Endothelial cell of umbilical vein (primary cell): Measurements from ENCODE around the gene USP36.

ENCODE experiments used
- CTCF ChIP-seq, 2 donors: IDR thresholded peaks; 1 replicate in 1 of 2; 2 replicates in 1 of 2; pipeline ENCODE4 v1.5.1; 2011; ENCODE audit warnings: low read length in 2 of 2, mild to moderate bottlenecking in 2 of 2, moderate library complexity in 2 of 2, control low read depth in 1 of 2, inconsistent platforms in 1 of 2, low read depth in 1 of 2; ENCODE audit not compliant: insufficient read depth in 1 of 2; ENCODE audit errors: extremely low read depth in 1 of 2
- EZH2 ChIP-seq: IDR thresholded peaks from 2 replicates; pipeline ENCODE4 v1.6.1; 2012; ENCODE audit warnings: borderline replicate concordance, low read depth, mild to moderate bottlenecking, moderate library complexity, low read length, inconsistent platforms; ENCODE audit not compliant: severe bottlenecking
- FOS ChIP-seq: IDR thresholded peaks from 2 replicates; pipeline ENCODE4 v1.6.1; 2011; ENCODE audit warnings: mild to moderate bottlenecking, low read length, moderate library complexity, borderline replicate concordance; ENCODE audit not compliant: insufficient read depth
- JUN ChIP-seq: IDR thresholded peaks from 2 replicates; pipeline ENCODE4 v1.6.1; 2011; ENCODE audit warnings: borderline replicate concordance, low read depth; ENCODE audit not compliant: insufficient read length, insufficient read depth
- MAX ChIP-seq: IDR thresholded peaks from 2 replicates; pipeline ENCODE4 v1.6.1; 2011; ENCODE audit not compliant: insufficient read depth, insufficient read length
- MYC ChIP-seq: IDR thresholded peaks from one replicate; pipeline ENCODE4 v1.6.1; 2011; ENCODE audit warnings: mild to moderate bottlenecking, low read depth, low read length
- POLR2A ChIP-seq: IDR thresholded peaks from 2 replicates; pipeline ENCODE4 v1.6.1; 2012; ENCODE audit warnings: low read depth, mild to moderate bottlenecking, control low read depth, low read length
- POLR2AphosphoS5 ChIP-seq: IDR thresholded peaks from 2 replicates; pipeline ENCODE4 v1.6.1; 2012; ENCODE audit warnings: low read depth, mild to moderate bottlenecking, control low read depth, low read length, moderate library complexity; ENCODE audit not compliant: insufficient read depth

GRCh38 chr17:78822552-78822951 is 18.1 kb downstream of the USP36 start:
- TF ChIP-seq CTCF (IDR thresholded peaks at IDR 0.05; ENCODE audit: extremely low read depth in 1 of 2, insufficient read depth in 1 of 2, low read depth in 1 of 2, low read length in 2 of 2) (no peak), MAX (no peak), POLR2A (no peak), POLR2AphosphoS5 (no peak), JUN (no peak), FOS (no peak), MYC (no peak), EZH2 (no peak)
